Activated CD4-positive, CD25-positive, alpha-beta regulatory T cell (primary cell): ENCODE data around the gene LIM2.

Experiments used
- DNase-seq, 4 experiments: peaks; one replicate each; lab custom pipeline; 2025; lab: John Stamatoyannopoulos, UW

Gene LIM2

DNA sequence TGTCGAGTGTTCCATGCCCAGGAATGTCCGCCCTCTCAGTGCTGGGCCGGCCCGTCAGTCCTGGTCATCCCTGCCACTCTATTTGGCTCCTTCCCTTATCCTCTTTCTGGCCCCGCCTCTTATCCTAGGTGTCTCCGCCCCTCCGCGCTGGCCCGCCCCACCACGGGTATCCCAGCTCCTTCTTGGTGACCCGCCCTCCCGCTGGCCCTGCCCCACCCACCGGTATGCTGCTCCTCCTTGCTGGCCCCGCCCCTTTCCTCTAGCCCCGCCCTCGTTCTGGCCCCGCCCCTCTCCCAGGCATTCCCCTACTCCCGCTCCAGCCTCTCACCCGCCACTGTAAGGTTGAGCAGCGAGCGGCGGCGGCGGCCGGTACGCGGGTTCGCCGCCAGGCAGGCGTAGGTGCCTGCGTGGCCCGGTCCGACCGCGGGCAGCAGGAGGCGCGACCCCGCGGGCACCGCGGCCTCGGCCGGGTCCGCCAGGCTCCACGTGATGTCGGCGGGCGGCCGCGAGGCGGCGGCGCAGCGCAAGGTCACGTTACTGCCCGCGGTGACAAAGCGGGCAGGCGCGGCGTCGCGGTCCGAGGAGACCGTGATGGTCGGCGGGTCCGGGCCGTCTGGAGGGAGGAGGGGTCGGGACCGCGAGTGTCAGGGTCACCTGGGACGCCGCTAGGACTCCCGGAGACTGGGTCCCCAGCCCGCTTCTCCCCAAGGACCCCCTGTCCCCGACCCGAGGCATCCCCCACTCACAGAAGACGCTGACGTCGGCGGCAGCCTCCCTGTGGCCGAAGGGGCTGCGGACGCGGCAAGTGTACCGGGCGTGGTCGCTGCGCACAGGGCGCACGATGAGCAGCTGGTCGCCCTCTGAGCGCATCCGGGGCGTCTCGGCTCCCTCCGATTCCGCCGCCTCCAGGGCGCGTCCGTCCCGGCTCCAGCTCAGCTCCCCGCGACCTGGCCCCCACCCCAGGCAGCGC, 47.8 kb downstream of the LIM2 start:
- DNase-seq, result peak; percentile 64 to 92 (median 80)

DNA sequence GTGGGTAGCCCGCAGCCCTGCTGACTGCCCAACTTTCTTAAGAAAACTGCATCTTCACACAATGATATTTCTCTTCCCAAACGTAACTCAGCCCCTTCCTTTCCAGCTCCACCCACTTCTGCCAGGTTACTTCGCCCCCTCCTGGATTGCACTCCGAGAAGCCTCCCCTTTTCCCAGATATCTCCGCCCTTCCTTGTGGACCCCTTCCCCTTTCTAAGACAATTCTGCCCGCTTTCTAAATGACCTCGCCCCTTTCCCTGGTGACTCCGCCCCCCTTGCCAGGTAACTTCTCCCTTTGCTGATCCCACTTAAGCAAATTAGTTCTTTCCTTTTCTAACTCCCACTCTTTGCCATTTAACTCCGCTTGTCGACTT, 48.5 kb downstream of the LIM2 start:
- DNase-seq, result no peak

DNA sequence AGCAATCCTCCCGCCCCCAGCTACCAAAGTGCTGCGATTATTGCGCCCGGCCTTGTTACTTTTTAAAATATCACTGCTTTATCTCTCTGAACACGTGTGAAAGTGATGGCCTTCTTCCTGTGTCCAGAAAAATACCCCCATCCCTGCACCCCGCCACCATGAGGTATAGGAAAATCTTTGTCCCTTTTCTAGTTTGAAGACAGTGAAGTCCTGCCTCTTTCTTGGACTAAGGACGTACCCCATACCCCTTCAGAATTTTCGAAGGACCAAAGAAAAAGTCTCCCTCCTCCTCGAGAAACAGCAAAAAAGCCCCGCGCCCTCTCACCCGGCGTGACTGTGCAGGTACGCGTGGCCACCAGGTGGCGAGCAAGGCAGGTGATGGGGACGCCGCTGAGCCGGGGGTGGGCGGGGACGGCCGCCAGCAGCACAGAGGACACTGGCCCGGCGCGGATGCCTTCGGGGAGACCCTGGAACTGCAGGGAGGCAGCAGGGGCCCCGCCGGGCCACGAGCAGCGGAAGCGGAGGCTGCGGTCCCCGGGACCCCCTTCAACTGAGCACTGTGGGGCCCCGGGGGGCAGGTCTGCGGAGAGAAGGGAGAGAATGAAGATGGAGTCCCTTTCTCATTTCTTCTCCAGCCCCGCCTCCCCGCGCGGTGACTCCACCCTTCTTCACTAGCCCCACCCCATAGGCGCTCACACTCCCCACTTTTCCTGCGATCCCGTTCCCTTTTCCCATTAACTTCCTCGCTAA, 49.0 kb downstream of the LIM2 start:
- DNase-seq, result peak; percentile 68 to 81 (median 78)

DNA sequence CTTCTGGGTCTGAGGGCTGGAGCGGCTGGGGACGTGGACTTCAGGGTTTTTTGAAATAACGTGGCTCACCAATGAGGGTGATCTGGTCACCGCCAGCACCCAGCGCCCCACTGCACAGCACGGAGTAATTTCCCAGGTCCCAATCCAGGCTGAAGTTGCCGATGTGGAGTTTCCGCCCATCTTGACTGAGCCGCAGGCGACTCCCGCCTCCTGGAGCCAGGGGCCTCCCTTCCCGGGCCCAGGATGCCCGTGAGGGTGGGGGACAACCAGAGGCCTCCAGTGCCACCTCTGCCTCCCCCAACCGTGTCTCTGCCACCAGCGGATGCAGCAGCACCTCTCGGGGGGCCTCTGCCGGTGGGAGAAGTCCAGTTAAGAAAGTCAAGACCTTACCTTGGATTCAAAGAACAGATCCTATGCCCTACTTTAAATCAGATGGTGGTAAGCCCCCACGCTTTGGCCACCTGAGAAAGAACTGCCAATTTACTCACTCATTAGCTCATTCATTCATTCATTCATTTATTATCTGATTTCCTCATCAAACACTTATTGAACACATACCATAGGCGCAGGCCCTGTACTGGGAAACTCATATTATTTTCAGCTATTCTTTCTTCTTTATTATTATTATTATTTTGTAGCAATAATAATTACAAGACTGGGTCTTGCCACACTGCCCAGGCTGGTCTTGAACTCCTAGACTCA, 49.8 kb downstream of the LIM2 start:
- no peak for DNase-seq

DNA sequence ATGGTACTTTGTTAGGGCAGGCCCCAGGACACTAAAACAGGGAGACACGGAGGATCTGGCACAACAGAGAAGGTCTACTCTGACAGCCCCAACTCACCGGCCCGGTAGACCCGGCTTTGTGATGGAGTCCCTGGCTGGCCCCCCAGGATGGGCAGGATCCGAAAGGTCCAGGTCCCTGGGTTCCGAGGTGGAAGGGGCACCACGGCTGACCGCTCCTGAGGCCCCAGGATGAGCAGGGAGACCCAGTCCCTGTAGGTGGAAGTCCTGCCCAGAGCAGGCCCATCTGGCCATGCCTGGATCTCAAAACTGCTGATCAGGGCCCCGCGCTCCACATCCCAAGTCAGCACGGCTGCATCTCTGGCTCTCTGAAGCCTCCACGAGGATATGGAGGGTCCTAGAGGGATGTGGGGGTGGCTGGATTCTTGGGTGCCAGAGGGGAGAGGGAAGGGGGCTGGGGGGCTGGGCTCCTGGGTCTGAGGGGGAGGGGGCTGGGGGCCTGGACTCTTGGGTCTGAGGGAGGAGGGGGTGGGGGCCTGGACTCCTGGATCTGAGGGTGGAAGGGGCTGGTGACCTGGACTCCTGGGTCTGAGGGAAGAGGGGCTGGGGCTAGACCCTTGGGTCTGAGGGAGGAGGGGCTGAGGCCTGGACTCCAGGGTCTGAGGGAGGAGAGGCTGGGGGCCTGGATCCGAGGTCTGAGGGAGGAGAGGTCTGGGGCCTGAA, 50.5 kb downstream of the LIM2 start:
- DNase-seq, result no peak

DNA sequence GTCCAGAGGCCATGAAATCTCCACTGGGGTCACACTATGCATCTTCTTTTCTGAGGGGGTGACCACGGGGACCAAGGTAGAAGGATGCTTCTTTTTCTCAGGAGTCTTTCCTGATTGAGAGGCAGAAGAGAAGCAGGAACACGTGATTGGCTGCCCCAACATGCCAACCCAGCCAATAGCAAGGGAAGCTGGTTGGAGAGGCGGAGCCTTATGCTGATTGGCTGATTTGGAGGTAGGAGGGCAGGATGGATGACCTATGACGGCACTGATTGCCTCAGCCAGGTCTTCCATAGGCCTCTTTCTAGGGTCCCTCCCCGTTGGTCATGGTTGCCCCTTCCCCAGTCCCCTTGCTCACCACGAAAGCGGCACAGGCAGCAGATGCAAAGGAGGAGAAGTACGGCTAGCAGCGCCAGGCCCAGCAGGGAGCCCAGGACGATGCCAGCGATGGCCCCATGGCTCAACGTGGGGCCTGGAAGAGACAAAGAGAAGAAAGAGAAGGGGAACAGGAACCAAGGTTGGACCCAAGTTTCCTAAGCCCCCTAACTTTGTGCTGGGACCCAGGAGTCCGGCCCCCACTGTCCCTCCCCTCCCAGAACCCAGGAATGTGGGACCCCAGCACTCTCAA, 53.8 kb downstream of the LIM2 start:
- no peak for DNase-seq

DNA sequence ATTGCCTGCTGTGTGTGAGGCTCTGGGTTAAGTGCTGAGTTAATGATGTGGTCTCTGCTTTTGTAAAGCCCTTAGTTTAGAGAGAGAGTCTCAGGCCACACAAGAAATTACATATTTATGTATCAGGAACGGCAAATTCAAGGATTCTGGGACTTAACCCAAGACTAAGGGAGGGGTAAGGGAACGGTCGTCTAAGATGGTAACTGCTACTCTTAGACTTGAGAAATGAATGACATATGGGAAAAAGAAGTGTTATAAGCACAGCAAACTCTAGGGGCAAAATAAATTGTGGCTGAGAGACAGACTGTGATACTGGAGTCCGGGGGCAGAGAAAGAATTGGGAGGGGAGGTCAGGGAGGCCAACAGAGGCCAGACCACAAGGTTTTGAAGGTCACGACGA, 56.1 kb downstream of the LIM2 start:
- DNase-seq, result no peak

DNA sequence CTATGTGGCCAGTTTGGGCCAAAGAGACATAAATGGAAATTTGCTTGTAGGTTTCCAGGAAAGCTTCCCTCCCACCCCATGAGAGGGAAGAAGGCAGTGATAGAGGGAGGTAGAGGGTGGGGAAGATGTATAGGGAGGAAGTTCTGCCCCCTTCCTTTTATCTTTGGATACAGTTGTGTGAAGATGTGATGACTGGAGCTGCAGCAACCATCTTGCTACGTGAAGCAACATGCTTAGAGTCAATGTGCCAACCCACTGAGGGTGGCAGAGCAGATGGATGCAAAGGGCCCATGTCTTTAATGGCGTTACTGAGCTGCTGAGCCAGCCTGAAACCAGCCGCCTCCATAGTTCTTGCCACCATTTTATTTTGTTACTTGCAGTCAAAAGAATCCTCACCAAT, 56.6 kb downstream of the LIM2 start:
- DNase-seq, result no peak

DNA sequence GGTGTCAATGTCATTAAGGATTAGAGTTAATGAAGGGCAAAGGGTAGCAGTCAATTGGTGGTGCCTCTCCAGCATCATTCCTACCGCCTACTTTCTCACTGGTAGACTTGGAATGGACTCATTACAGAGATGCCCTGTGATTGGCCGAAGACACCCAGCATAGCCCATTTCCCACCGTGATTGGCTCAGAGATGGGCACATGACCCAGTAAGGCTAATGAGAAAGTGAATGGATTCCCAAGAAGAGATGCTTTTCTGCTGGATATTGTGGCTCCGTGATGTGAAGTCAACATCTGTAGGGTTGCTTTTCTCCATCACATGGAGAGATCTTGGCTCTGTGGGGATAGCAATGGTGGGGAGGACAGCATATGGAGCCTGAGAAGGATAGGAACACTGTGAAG, 57.4 kb downstream of the LIM2 start:
- no peak for DNase-seq
